Stomach (tissue), 19 donors: ENCODE results near the gene ADCY7. TPM values are rescaled to one million over a fixed set of nuclear protein-coding genes. Genes with fewer than 3 reads are reported as not detected.

Source experiments
- DNase-seq, 2 donors: peaks; one replicate each; pipeline versions ENCODE4 v3.0.0 to v3.0.0-alpha.2; 2013 to 2019
- H3K27ac ChIP-seq, 5 donors: fragments of 200-600 bp in 4 of 5; sonication (generic) in 4 of 5; one replicate each; pipeline ENCODE4 v1.5.1; 2013 to 2019; ENCODE audit warnings: mild to moderate bottlenecking in 1 of 5, moderate library complexity in 1 of 5
- H3K27me3 ChIP-seq, 3 donors: fragments of 200-600 bp; sonication (generic); one replicate each; pipeline ENCODE4 v1.5.1; 2017 to 2019; ENCODE audit warnings: mixed run types in 1 of 3
- H3K36me3 ChIP-seq, 4 donors: fragments of 200-600 bp; sonication (generic); 1 replicate in 3 of 4; 2 replicates in 1 of 4; pipeline ENCODE4 v1.5.1; 2016 to 2019
- H3K4me1 ChIP-seq, 4 donors: fragments of 200-600 bp; sonication (generic); one replicate each; pipeline ENCODE4 v1.5.1; 2016 to 2019
- H3K4me3 ChIP-seq, 4 donors: fragments of 200-600 bp; sonication (generic) in 3 of 4; one replicate each; pipeline ENCODE4 v1.5.1; 2016 to 2019; ENCODE audit warnings: mild to moderate bottlenecking in 1 of 4
- H3K9me3 ChIP-seq, 4 donors: fragments of 200-600 bp; sonication (generic); one replicate each; pipeline ENCODE4 v1.5.1; 2016 to 2019
- EP300 ChIP-seq: sonication (generic); formaldehyde crosslinking; IDR thresholded peaks from one replicate; pipeline ENCODE4 v1.6.1; 2017; ENCODE audit warnings: antibody characterized with exemption
- POLR2A ChIP-seq, 4 donors: fragments of 450-650 bp; IDR thresholded peaks; one replicate each; pipeline ENCODE4 v1.6.1; 2016; ENCODE audit warnings: antibody characterized with exemption in 4 of 4, control low read depth in 2 of 4, mild to moderate bottlenecking in 1 of 4, moderate library complexity in 1 of 4
- POLR2AphosphoS5 ChIP-seq, 3 donors: sonication (generic); formaldehyde crosslinking; IDR thresholded peaks; one replicate each; pipeline ENCODE4 v1.6.1; 2016; ENCODE audit warnings: antibody characterized with exemption in 3 of 3
- WGBS, 5 donors: extraction: QIAGEN DNeasy Blood & Tissue Kit in 3 of 5; methylation state at CpG; one replicate each; pipeline versions ENCODE4 v1.1.5 to v1.1.7; 2013 to 2018; 5-methylcytosine and 5-hydroxymethylcytosine counted together
- intact Hi-C: fragments of 100-400 bp; cut with DNase I; formaldehyde crosslinking; loops from one replicate; pipeline ENCODE4 v1.15.1; 2023; ENCODE audit warnings: low total_unique reads
- long read RNA-seq, 10 donors: transcript quantifications; one replicate each; lab custom pipeline, GENCODE V29; 2026
- polyA plus RNA-seq, 3 donors: library from polyadenylated mRNA; stranded (reverse); fragments of 200-250 nt; gene quantifications; one replicate each; pipeline ENCODE4 v1.2.3, GENCODE V29; 2013
- total RNA-seq, 5 donors: library from RNA; depleted of rRNA; stranded (reverse); fragments of >200 nt; gene quantifications; one replicate each; pipeline versions ENCODE4 v1.1.0 to v1.2.3, GENCODE V29; 2014 to 2016
- TF ChIP-seq, protein P1 (sequence below), 7 experiments: fragments of 450-650 bp in 4 of 7; fragments of 200-600 bp in 3 of 7; sonication (generic) in 3 of 7; IDR thresholded peaks; one replicate each; pipeline ENCODE4 v1.5.1; 2016 to 2019; ENCODE audit warnings: antibody characterized with exemption in 7 of 7, control low read depth in 2 of 7, mild to moderate bottlenecking in 1 of 7
- donor health status: healthy with polysubstance abuse.
- donor health status: Bipolar disorder and iron deficiency.
- donor health status: healthy.

ADCY7 gene
- total RNA-seq, result 100 to 1,000 TPM in 1 of 5 donors, 10 to 100 TPM in 4; 15.1 to 216 (median 33.3) TPM
- polyA plus RNA-seq, result 1 to 10 TPM in 2 of 3 donors, under 1 TPM in 1; 0.76 to 4.4 (median 3.7) TPM
- long read RNA-seq, donor 1, full-length matches to known transcripts, result 1 of 1 reads
- long read RNA-seq, donor 1, partial matches to known transcripts, result 0 of 1 reads
- long read RNA-seq, donor 1, other reads (novel, unspliced or antisense), result 0 of 1 reads
- long read RNA-seq, donor 2, result 0 reads
- long read RNA-seq, donor 3, full-length matches to known transcripts, result 2 of 2 reads
- long read RNA-seq, donor 3, partial matches to known transcripts, result 0 of 2 reads
- long read RNA-seq, donor 3, other reads (novel, unspliced or antisense), result 0 of 2 reads
- long read RNA-seq, donor 4, result 0 reads
- long read RNA-seq, donor 5, partial matches to known transcripts, result 90 of 91 reads
- long read RNA-seq, donor 5, other reads (novel, unspliced or antisense), result 0 of 91 reads
- long read RNA-seq, donor 6, partial matches to known transcripts, result 169 of 197 reads
- long read RNA-seq, donor 6, other reads (novel, unspliced or antisense), result 28 of 197 reads
- long read RNA-seq, donor 7, result 0 reads
- long read RNA-seq, donor 8, partial matches to known transcripts, result 0 of 1 reads
- long read RNA-seq, donor 8, other reads (novel, unspliced or antisense), result 0 of 1 reads
- long read RNA-seq, donor 9, partial matches to known transcripts, result 101 of 101 reads
- long read RNA-seq, donor 9, other reads (novel, unspliced or antisense), result 0 of 101 reads
- long read RNA-seq, donor 10, result 0 reads

DNA sequence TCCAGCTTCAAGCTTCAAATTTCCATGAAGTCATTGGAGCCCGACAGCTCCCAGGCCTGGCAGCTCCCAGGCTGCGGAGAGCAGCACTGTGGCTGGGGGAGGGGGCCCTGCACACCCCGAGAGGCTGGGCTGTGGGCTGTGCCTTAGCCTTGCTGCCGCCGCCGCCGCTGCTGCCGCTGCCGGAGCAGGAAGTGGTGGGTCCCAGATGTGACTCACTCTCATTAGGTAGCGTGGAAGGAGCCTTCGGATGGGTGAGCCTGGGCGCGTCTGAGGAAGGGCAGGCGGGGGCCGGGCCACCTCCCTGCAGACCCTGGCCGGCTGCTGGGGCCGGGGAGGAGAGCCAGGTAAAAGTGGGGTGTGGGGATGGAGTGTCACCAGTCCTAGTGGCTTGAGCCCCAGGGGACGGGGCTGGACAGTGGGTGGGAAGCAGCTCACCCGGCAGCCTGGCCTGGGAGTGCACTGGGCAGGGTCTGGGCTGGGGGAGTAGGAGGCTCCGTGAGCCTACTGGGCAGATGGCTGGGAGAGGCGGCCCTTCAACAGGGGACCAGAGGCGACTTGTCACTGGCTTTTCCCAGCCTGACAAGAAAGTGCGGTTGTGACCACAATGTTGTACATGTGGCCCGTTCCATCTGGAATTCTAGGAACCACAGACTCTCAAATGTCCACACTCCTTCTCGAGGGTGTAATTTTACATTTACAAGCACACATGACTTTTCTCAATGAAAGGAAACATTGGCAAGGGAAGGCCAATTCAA lies at the start of gene ADCY7:
Gene ADCY7 (plus strand): TSS at position 215 of the 755 bp plus-strand sequence. CDS start 21,629 bp downstream, outside the sequence.
- DNase-seq, result peak; percentile 63 to 95
- WGBS, 5 donors, result 14 to 20% (median 18%) methylated on average over 23 to 25 of the region's 25 CpGs
- intact Hi-C loops, result no loop called here
- TF ChIP-seq EP300, result no peak
- TF ChIP-seq POLR2AphosphoS5 (IDR thresholded peaks at IDR 0.05), result peak in 1 of 3 donors; percentile 64
- no peak for TF ChIP-seq POLR2A (IDR thresholded peaks at IDR 0.05)
- TF ChIP-seq, protein P1, sequence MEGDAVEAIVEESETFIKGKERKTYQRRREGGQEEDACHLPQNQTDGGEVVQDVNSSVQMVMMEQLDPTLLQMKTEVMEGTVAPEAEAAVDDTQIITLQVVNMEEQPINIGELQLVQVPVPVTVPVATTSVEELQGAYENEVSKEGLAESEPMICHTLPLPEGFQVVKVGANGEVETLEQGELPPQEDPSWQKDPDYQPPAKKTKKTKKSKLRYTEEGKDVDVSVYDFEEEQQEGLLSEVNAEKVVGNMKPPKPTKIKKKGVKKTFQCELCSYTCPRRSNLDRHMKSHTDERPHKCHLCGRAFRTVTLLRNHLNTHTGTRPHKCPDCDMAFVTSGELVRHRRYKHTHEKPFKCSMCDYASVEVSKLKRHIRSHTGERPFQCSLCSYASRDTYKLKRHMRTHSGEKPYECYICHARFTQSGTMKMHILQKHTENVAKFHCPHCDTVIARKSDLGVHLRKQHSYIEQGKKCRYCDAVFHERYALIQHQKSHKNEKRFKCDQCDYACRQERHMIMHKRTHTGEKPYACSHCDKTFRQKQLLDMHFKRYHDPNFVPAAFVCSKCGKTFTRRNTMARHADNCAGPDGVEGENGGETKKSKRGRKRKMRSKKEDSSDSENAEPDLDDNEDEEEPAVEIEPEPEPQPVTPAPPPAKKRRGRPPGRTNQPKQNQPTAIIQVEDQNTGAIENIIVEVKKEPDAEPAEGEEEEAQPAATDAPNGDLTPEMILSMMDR (IDR thresholded peaks at IDR 0.05), result no peak
- H3K36me3 ChIP-seq, result no peaks in the 10 kb centered on the region
- no peaks in the 10 kb centered on the region for H3K27me3 ChIP-seq
- H3K27ac ChIP-seq, result peak within 1 kb of the TSS; percentile 52 to 81 (median 66)
- no peaks in the 10 kb centered on the region for H3K9me3 ChIP-seq
- H3K4me1 ChIP-seq, result peaks cover 8 to 73% (median 29%) of the 10 kb centered on the region in 4 donors
- H3K4me3 ChIP-seq, result peak within 1 kb of the TSS; percentile 36 to 45 (median 38)

DNA sequence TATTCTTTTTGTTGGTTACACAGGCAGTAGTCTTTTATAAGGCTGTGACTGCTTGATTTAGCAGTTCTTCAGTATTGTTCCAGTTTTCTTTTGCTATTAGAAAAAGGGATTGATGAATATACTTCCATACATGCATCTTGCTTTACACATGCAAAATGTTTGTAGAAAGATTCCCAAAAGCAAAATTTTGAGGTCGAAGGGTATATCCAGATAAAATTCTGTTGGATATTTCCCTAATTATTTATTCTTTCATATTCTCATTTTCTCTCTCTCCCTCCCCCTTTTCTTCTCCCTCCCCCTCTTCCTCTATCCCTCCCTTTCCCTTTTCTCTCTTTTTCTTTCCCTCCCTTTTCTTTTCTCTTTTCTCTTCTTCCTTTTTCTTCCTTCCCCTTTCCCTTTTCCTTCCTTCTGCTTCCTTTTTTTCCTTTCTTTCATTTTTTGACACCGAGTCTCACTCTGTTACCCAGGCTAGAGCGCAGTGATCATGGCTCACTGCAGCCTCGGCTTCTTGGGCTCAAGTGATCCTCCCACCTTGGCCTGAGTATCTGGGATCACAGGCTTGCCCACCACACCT lies 46.9 kb upstream of the ADCY7 start:
- no peak overlapping the region for H3K4me3 ChIP-seq
- H3K27ac ChIP-seq, result no peak overlapping the region
- TF ChIP-seq POLR2A (IDR thresholded peaks at IDR 0.05) (no peak), POLR2AphosphoS5 (IDR thresholded peaks at IDR 0.05) (no peak), EP300 (no peak)
- TF ChIP-seq, protein P1 (IDR thresholded peaks at IDR 0.05), result no peak
- peaks cover 0 to 20% (median under 1%) of the 10 kb centered on the region in 4 donors for H3K4me1 ChIP-seq
- H3K9me3 ChIP-seq, result no peaks in the 10 kb centered on the region
- peaks cover 23 to 92% (median 80%) of the 10 kb centered on the region in 4 donors for H3K36me3 ChIP-seq
- no peak for DNase-seq
- H3K27me3 ChIP-seq, result no peaks in the 10 kb centered on the region
- 93 to 99% (median 98%) methylated on average over 4 of the region's 4 CpGs for WGBS, 5 donors
- intact Hi-C loops, result loop anchor here (10.0 kb wide), 2 partner anchors 135 to 195 kb away; partner anchors contain the start of gene CNEP1R1

GRCh38 chr16:50224286-50224685 lies 42.1 kb upstream of the ADCY7 start:
- no peak for DNase-seq
- Histone ChIP-seq H3K27me3 (no peaks in the 10 kb centered on the region), H3K4me1 (peaks cover 0 to 20% (median 0%) of the 10 kb centered on the region in 4 donors), H3K9me3 (no peaks in the 10 kb centered on the region), H3K4me3 (no peak overlapping the region), H3K36me3 (peaks cover 29 to 95% (median 84%) of the 10 kb centered on the region in 4 donors), H3K27ac (no peak overlapping the region)
- intact Hi-C loops, result no loop called here
- WGBS, 5 donors, result 84 to 92% (median 86%) methylated on average over 3 of the region's 3 CpGs
- TF ChIP-seq POLR2A (IDR thresholded peaks at IDR 0.05), result no peak
- no peak for TF ChIP-seq POLR2AphosphoS5 (IDR thresholded peaks at IDR 0.05)
- TF ChIP-seq EP300, result no peak
- TF ChIP-seq, protein P1 (IDR thresholded peaks at IDR 0.05), result no peak
